A549 (cell line): ENCODE measurements around the gene CKAP5. TPM values are rescaled to one million over a fixed set of nuclear protein-coding genes. Genes with fewer than 3 reads are reported as not detected.

Experiments used
- ATAC-seq, 2 experiments: fragments of 200-7000 bp in 1 of 2; fragments of >200 bp in 1 of 2; cut with Nextera tagmentation in 1 of 2; cut with Tn5 transposase in 1 of 2; 3 replicates each; pipeline versions ENCODE4 v1.8.0 to v1.9.1; 2018 to 2020; ENCODE audit warnings: mild to moderate bottlenecking in 1 of 2, moderate library complexity in 1 of 2
- CTCF ChIA-PET: fragments of 300-600 bp; sonication (Branson Sonifier 250); formaldehyde crosslinking; extraction: SDS; loops from one replicate; lab custom pipeline; 2021; ENCODE audit warnings: antibody characterized with exemption, inconsistent platforms; lab: Yijun Ruan, JAX
- POLR2A ChIA-PET: fragments of 350-600 bp; formaldehyde crosslinking; extraction: SDS; loops from one replicate; lab custom pipeline; 2021; ENCODE audit warnings: antibody characterized with exemption, inconsistent platforms; lab: Yijun Ruan, JAX
- DNase-seq, 2 experiments: peaks; one replicate each; pipeline versions ENCODE4 v3.0.0 to v3.0.0-alpha.2; 2011 to 2016; ENCODE audit warnings: low read depth in 1 of 2, low spot score in 1 of 2
- FAIRE-seq: peaks from 2 replicates; lab custom pipeline; 2011; peaks lifted over from hg19 to GRCh38; lab: Jason Lieb, UNC
- H3K27ac ChIP-seq, 2 experiments: fragments of >200 bp; sonication (Bioruptor Twin); formaldehyde crosslinking; 3 replicates each; pipeline ENCODE4 v1.5.1; 2016 to 2017
- H3K4me1 ChIP-seq: fragments of >200 bp; sonication (Bioruptor Twin); formaldehyde crosslinking; 3 replicates; pipeline ENCODE4 v1.6.1; 2016
- H3K4me2 ChIP-seq: fragments of >200 bp; sonication (Bioruptor Twin); formaldehyde crosslinking; 3 replicates; pipeline ENCODE4 v1.6.1; 2016
- H3K4me3 ChIP-seq: fragments of >200 bp; sonication (Bioruptor Twin); formaldehyde crosslinking; 3 replicates; pipeline ENCODE4 v1.5.1; 2016
- H3K9me3 ChIP-seq: fragments of >200 bp; sonication (Bioruptor Twin); formaldehyde crosslinking; 3 replicates; pipeline ENCODE4 v1.6.1; 2016
- ATOH8 ChIP-seq: fragments of 250-450 bp; sonication (Bioruptor Pico); IDR thresholded peaks from 2 replicates; pipeline ENCODE4 v1.5.0; 2020; ENCODE audit warnings: low read depth, mild to moderate bottlenecking, moderate library complexity
- BCL3 ChIP-seq: fragments of >200 bp; sonication (Bioruptor Twin); formaldehyde crosslinking; IDR thresholded peaks from 3 replicates; pipeline ENCODE4 v1.6.1; 2016
- CHD2 ChIP-seq: fragments of 150-350 bp; IDR thresholded peaks from 2 replicates; pipeline ENCODE4 v1.6.1; 2014; ENCODE audit warnings: low read length; ENCODE audit not compliant: partially characterized antibody
- CTCF ChIP-seq: fragments of >200 bp; sonication (Bioruptor Twin); formaldehyde crosslinking; IDR thresholded peaks from 3 replicates; pipeline ENCODE4 v1.5.1; 2016
- EP300 ChIP-seq, 2 experiments: fragments of >200 bp; sonication (Bioruptor Twin); formaldehyde crosslinking; IDR thresholded peaks; 2 replicates in 1 of 2; 3 replicates in 1 of 2; pipeline ENCODE4 v1.6.1; 2016 to 2017
- ESRRA ChIP-seq: fragments of 150-350 bp; IDR thresholded peaks from 2 replicates; pipeline ENCODE4 v1.6.1; 2014; ENCODE audit warnings: mild to moderate bottlenecking, low read length, borderline replicate concordance
- FOXS1 ChIP-seq: fragments of 250-450 bp; sonication (Bioruptor Pico); IDR thresholded peaks from 2 replicates; pipeline ENCODE4 v1.5.0; 2020; ENCODE audit warnings: mild to moderate bottlenecking, moderate library complexity
- GATA3 ChIP-seq: IDR thresholded peaks from 2 replicates; pipeline ENCODE4 v1.6.1; 2012; ENCODE audit warnings: borderline replicate concordance
- HMGXB4 ChIP-seq: fragments of 250-450 bp; sonication (Bioruptor Pico); IDR thresholded peaks from 2 replicates; pipeline ENCODE4 v1.5.0; 2021; ENCODE audit warnings: mild to moderate bottlenecking, moderate library complexity, borderline replicate concordance
- HOXB13 ChIP-seq: fragments of 250-450 bp; sonication (Bioruptor Pico); IDR thresholded peaks from 2 replicates; pipeline ENCODE4 v1.5.0; 2020; ENCODE audit warnings: low read depth, mild to moderate bottlenecking, moderate library complexity
- KDM1A ChIP-seq: fragments of 200-600 bp; sonication (generic); IDR thresholded peaks from 2 replicates; pipeline ENCODE4 v1.6.1; 2016; ENCODE audit warnings: low read depth, mild to moderate bottlenecking
- MAZ ChIP-seq: fragments of 150-350 bp; IDR thresholded peaks from 2 replicates; pipeline ENCODE4 v1.6.1; 2014; ENCODE audit warnings: antibody characterized with exemption, low read depth, low read length, borderline replicate concordance
- PHF8 ChIP-seq: fragments of 200-600 bp; sonication (generic); IDR thresholded peaks from 2 replicates; pipeline ENCODE4 v1.6.1; 2016; ENCODE audit warnings: low read depth, mild to moderate bottlenecking, antibody characterized with exemption, moderate library complexity, borderline replicate concordance
- RCOR1 ChIP-seq: fragments of 150-350 bp; IDR thresholded peaks from 2 replicates; pipeline ENCODE4 v1.6.1; 2014; ENCODE audit warnings: antibody characterized with exemption, low read length, low read depth
- RNF2 ChIP-seq: fragments of 200-600 bp; sonication (generic); IDR thresholded peaks from 2 replicates; pipeline ENCODE4 v1.6.1; 2016; ENCODE audit warnings: low read depth, mild to moderate bottlenecking, antibody characterized with exemption, moderate library complexity, borderline replicate concordance
- SREBF2 ChIP-seq: fragments of 450-650 bp; IDR thresholded peaks from 2 replicates; pipeline ENCODE4 v1.6.1; 2014; ENCODE audit warnings: mild to moderate bottlenecking, moderate library complexity
- TP53 ChIP-seq: fragments of 250-450 bp; sonication (Bioruptor Pico); IDR thresholded peaks from 2 replicates; pipeline ENCODE4 v1.5.0; 2021; ENCODE audit warnings: mild to moderate bottlenecking, moderate library complexity
- ZC3H11A ChIP-seq: fragments of 450-650 bp; IDR thresholded peaks from 2 replicates; pipeline ENCODE4 v1.6.1; 2014; ENCODE audit warnings: antibody characterized with exemption, mild to moderate bottlenecking
- ZFP36 ChIP-seq: fragments of 450-650 bp; IDR thresholded peaks from 2 replicates; pipeline ENCODE4 v1.6.1; 2014; ENCODE audit warnings: borderline replicate concordance; ENCODE audit not compliant: partially characterized antibody
- ZSCAN20 ChIP-seq: fragments of 250-450 bp; sonication (Bioruptor Pico); IDR thresholded peaks from 2 replicates; pipeline ENCODE4 v1.8.0; 2022; ENCODE audit warnings: mild to moderate bottlenecking, moderate library complexity
- WGBS: methylation state at CpG from one replicate; pipeline ENCODE4 v1.1.6; 2017; ENCODE audit errors: missing lambda C conversion rate; 5-methylcytosine and 5-hydroxymethylcytosine counted together
- polyA plus RNA-seq, 4 experiments: library from polyadenylated mRNA; depleted of rRNA in 3 of 4; stranded (reverse); fragments of >200 nt; fragmentation: RNase III in 1 of 4; extraction: RNeasy Plus Mini Kit Qiagen cat#74134 plus additional on column Dnase treatment in 1 of 4; gene quantifications; 2 replicates in 3 of 4; 3 replicates in 1 of 4; pipeline ENCODE4 v1.2.3, GENCODE V29; 2011 to 2017

CKAP5 gene
- polyA plus RNA-seq, 2 of the 4 experiments (the other 2 are of a cell fraction): 66.3 to 173 TPM

GRCh38 chr11:46876471-46876870 lies 30.4 kb upstream of the CKAP5 start:
- ChIA-PET CTCF (interaction anchor here (0.6 to 7.6 kb wide), 5 partner anchors 9 to 276 kb away, joined by 3 to 48 read pairs (median 6); no protein-coding TSS in a partner anchor), POLR2A (no interaction called here)
- H3K4me1 ChIP-seq: no peaks in the 10 kb centered on the region
- no peaks in the 10 kb centered on the region for H3K9me3 ChIP-seq
- no peak overlapping the region for H3K27ac ChIP-seq
- DNase-seq (no peak), ATAC-seq (no peak), FAIRE-seq (no peak)
- no peak overlapping the region for H3K4me2 ChIP-seq
- 88% methylated on average over 11 of the region's 11 CpGs for WGBS
- no peak for TF ChIP-seq HMGXB4 (CRISPR knock-in tag)
- TF ChIP-seq HOXB13 (CRISPR knock-in tag): no peak
- TF ChIP-seq CHD2: no peak
- no peak for TF ChIP-seq RCOR1
- TF ChIP-seq ESRRA: no peak
- no peak for TF ChIP-seq GATA3
- no peak overlapping the region for H3K4me3 ChIP-seq

- DNase-seq (no peak), FAIRE-seq (no peak), ATAC-seq (no peak)
- H3K4me3 ChIP-seq: no peak overlapping the region
- WGBS: 83% methylated on average over 6 of the region's 6 CpGs
- no peak overlapping the region for H3K4me2 ChIP-seq
- H3K27ac ChIP-seq: no peak overlapping the region
- ChIA-PET CTCF (interaction anchor here (0.6 to 1.6 kb wide), 4 partner anchors 12 to 286 kb away, joined by 3 to 5 read pairs (median 4); no protein-coding TSS in a partner anchor), POLR2A (no interaction called here)
- TF ChIP-seq ZC3H11A: no peak
- TF ChIP-seq HOXB13 (CRISPR knock-in tag): no peak
- no peak for TF ChIP-seq KDM1A
- TF ChIP-seq ZSCAN20: no peak
- no peak for TF ChIP-seq ZFP36
- no peak for TF ChIP-seq ATOH8 (CRISPR knock-in tag)
- TF ChIP-seq PHF8: no peak
- no peak for TF ChIP-seq FOXS1 (CRISPR knock-in tag)
- no peak for TF ChIP-seq RNF2
- no peak for TF ChIP-seq EP300 (IDR thresholded peaks at IDR 0.05)
- no peak for TF ChIP-seq CTCF
- no peak for TF ChIP-seq SREBF2
- TF ChIP-seq TP53: no peak
- TF ChIP-seq MAZ: no peak
- no peak for TF ChIP-seq BCL3
- H3K4me1 ChIP-seq: no peaks in the 10 kb centered on the region
- no peaks in the 10 kb centered on the region for H3K9me3 ChIP-seq
Observed at GRCh38 chr11:46874586-46874985, 28.5 kb upstream of the CKAP5 start.
